NCI-H2107 (cell line): ENCODE data around the gene C17orf58.
"Not testable (repeated sequence)": the region's sequence is repeated elsewhere in the genome, so short reads cannot be mapped to it uniquely, and the experiment has no call there.

Source experiments
- DNase-seq: peaks from one replicate; lab custom pipeline; 2025; lab: John Stamatoyannopoulos, UW

C17orf58 gene

DNA sequence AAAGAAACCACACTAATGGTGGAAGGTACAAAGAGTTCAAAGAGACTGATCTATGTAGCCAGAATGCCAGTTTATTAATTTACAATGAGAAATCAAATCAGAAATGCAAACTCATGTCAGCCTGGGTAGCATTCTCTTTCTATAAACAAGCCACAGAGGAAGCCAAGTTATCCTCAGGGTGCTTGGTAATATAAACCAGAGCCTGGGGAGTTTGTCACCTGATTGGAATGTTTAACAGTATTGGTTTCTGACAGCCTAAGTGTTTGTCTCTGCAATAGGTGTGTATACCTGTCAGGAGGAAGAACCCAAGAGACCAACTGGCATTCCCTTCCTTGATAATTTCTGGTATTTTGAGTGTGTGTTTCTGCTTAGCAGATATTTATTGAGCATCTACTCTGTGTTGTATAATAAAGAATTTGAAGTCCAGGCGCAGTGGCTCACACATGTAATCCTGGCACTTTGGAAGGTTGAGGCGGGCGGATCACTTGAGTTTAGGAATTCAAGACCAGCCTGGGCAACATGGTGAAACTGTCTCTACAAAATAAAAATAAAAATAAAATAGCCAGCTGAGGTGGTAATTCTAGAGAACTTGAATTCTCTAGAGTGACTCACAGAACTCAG, 3.1 kb upstream of the C17orf58 start:
- no peak for DNase-seq

DNA sequence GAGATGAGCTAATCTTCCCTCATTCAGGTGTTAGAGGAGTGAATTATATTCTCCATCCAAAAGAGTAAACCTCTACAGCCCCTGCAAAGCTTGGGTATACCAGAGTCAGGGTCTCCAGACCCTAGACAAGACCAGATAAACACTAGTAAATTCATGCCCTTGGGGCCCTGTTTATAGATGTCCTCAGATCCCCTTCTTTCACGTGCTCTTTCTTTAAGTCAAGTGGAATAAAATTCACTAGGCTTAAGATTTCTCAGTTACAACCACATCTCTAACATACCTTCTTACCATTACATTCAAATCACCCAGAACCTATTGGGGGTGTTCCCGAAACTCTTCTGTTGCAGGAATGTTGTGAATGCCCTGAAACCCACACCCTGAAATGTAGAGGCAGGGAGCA, 2.2 kb upstream of the C17orf58 start:
- DNase-seq = no peak

DNA sequence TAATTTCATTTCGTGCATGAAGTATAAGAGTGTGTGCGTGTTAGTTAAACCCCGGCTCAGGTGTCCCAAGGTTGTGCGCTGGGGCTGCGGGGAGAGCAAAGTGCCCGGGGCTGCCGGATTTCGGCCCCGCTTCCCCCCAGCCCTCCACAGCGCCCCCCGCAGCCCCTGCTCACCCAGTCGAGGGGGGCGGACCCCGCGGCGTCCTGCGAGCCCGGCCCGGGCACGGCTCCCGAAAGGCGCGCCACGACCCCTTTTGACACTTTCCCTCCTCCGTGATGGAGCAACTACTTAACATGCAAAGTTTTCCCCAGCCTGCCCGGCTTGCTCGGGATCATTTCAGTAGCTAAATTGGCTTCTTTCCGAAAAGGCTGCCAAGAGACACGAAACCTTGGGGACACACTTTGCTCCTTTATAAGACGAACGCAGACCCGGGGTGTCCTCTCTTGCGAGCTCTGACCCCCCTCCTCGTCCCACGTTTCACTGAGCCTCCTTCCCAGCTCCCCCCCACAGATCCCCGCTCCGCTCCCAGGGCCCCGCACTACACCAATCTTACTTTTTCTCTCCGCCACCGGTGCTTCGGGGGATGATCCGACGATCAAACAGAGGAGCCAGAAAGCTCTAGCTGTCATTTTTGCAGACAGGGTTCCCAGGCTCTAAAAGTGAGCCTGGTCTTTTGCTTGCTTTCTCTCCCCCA, 552 bp downstream of the C17orf58 start:
- no peak for DNase-seq

DNA sequence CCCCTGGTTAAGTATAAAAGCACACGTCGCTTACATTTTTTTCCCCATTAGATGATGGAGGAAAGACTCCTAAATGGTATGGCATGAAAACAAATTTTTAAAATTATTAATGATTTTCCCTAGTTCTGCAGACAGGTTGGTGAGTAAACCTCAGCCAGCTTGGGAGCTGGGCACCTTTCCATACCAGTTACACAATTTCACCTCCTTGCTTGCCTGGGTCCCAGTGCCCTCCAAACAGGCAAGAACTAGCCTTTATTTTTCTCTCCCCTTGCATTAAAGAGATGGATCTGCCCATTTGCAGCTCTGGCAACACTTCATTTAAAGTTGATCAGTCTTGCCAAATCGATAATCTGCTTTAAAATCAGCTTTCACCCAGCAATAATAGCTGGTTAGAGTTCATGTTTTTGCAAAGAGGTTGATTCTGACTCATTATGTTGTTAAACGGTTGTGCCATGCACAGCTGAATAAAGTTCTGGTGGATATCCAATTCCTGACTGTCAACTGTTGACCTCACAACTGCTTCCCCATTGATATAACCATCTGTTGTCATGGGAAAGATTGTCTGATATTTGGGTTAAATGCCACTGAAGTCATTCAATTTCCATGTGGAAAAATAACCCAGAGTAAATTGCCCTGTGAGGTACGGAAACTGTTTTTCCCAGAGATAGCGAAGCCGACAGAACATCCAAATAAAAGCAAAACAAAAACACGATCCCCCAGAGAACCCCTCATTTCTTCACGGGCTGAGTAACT, 1.3 kb downstream of the C17orf58 start:
- no peak for DNase-seq

DNA sequence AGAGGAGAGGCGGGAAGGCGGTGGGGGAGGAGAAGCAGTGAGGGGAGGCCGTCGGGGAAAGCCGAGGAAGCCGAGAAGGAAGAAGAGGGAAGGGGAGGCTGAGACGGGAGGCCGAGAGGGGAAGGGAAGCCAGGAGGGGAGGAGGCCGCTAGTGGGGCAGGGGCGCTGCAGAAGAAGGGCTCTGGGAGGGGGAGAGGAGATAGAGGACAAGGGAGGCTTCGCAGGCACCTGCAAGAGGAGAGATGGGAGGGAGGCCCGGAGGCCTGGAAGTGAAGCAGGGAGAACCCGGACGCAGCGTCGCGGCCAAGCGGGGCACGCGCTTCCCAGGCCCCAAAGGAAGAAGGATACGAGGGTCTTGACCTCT, 2.3 kb downstream of the C17orf58 start:
- no peak for DNase-seq

DNA sequence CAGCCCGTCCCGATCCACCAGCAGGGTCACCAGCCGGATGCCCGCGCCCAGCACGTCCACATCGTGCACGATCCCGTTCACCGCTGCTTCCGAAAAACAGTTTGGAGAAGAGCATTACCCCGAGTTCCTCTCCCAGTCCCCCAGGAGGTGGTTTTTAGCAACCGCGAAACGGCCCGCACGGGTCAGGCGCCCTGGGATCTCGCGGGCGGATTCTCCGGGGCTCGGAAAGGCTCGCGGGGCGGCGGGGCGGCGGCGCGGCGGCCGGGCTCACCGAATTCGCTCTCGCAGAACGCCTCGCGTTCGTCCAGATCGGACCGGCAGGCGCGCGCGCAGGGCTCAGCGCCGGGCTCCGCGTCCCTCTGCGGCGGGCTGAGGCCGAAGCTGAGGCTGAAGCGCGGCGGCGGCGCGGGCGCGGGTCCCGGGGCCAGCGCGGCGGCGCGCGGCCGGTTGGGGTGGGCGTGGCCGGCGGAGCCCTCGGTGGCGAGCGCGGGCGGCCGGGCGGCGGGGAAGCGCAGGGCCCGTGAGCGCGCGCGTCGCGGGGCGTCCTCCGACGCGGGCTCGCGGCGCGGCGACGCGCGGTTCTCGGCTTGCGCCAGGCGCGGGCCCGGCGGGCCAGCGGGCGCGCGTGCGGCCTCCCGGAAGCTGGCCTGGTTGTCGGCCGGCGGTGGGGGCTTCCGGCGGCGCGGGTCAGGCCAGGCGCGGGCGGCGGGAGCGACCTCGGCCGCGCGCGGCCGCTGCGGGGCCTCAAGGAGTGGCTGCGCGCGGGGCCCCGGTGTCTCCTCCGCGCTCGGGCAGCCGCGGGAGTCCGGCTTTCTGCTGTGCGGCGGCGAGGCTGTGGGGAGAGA, 2.9 kb downstream of the C17orf58 start:
- peak; percentile 70 for DNase-seq

DNA sequence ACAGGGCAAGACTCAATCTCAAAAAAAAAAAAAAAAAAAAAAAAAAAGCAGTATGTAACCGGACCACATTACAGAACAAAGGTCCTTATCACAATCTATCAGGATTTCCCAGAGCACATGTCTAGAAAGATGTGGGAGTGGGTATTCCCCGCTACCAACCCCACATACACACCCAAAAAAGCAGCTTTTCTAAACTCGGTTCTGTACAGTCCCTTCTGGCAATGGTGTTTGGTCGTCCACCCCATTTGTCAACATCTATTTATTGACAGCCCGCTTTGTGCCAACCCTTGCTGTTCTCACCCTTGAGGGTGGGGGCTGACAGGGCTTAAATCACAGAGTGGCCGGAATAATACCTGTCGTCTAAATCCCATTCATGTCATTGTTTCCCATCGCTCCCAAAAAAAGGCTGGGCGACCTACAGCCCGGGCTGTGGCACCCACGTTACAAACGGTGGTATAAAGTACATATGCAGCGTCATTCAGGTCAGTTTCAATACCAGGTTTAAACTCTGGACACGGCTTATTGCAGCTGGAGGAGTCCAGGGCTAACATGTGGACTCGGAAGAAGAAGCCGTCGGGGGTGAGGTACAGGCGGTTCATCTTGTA, 3.6 kb downstream of the C17orf58 start:
- DNase-seq = no peak

DNA sequence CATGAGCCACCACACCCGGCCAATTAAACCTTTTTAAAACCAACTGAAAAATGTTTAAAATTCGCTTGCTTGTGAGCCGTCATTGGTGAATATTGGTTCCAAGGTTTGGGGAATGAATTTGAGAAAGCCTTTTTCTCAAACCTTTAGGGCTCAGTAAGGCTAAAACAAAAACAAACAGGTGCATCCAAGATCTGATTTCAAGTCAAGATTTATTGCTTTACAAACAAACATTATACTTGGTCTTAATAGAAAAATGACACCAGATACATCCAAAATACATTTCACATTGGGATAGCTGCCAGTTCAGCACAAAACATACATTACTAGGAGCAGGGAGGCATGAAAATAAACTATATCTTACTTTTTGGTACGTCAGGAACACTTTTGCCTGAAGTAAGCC, 5.4 kb downstream of the C17orf58 start:
- no peak for DNase-seq

DNA sequence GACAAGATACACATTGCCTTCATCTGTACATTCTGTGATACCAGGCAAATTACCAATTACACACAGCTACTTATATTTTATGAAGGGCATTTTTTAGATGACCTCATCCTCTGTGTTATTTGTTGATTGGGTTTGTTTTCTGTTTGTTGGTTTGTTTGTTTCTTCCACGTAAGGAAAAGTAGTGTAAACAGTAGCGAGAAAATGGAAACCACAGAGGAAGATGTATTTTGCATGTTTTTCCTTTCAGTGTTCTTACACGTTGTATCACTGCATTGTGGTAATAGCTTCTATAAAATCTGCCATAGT, 12.9 kb downstream of the C17orf58 start:
- no peak for DNase-seq

DNA sequence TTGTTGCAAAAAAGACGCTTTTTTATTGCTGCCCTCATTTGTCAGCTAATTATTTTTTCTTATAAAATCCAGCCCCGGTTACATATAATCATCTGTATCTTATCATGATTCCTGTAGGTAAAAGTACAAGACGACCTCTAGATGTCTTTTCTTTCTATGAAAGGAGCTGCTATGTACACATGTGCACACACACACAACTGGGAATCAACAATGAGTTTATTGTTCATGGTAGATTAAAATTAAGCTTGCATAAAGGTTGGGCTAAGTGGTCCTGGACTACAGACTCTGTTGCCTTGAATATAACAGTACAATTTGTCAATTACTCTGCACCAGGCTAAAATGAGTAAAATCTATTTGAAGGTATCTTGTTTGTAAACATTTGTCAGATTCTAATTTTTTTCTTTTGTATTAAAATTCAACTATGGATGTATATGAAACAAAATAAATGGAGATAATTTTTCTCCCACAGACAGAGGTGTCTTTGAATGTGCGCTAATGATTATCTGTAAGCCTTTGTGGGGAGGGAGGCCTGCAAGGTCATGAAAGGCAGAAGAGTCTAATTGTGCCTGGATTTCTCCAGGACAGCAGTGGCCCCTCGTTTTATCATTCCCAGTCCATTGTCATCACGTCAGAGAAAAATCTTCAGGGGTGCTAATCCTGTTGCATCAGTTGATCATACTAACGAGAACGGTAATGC, 13.4 kb downstream of the C17orf58 start:
- no peak for DNase-seq

DNA sequence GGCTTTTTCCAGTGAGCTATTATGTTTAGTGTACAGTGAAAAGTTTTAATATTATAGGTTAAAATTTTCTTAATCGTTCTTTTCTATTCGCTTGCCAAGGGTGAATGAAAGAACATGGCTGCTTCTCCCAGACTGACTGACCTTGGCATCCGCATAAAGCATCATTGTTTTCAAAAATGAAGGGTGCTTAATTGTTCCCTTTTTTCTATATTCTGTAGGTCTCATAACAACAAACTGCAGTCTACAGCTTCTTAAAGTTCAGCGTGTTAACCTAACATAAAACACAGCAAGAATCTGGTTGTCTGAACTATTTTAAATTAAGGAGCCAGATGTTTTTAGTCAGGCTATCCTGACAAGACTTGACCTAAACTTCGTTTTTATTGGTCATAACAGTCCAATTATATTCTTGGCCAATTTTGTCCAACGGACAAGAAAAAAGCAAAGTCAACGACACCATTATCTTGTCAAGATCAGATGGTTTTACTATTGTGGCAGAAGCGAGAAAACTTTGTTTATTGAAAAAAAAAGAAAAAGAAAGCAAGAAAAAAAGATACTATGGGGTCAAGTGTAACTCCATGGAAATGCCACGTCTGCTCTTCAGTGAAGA, 14.1 kb downstream of the C17orf58 start:
- DNase-seq = no peak

DNA sequence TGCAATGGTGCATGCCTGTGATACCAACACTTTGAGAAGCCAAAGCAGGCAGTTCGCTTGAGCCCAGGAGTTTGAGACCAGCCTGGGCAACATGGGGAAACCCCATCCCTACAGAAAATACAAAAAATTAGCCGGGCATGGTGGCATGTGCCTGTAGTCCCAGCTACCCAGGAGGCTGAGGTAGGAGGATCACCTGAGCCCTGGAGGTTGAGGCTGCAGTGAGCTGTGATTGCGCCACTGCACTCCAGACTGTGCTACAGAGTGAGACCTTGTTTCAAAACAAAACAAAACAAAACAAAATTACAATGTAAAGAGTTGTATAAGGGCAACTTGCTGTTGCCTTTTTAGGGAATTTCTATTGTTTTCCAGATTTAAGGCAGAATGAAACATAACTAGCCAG, 15.4 kb downstream of the C17orf58 start:
- not testable (repeated sequence) for DNase-seq

DNA sequence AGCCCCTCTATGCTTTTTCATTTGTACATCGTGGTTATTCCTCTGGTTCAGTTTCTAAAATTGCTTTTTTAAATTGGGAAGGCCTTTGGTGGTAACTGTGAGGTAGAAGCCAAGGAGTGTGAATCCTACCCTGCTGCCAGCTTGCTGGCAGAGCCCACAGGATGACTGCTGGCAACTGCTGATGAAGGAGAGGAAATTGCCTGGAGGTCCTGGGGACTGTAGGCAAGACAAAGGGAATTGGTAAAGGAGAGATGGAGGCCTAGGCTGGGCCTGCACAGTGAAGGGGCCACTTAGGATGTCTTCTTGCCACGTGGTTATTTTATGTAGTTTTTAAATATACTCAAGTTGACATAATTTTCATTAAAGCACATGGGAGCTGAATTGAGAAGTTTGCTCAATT, 15.8 kb downstream of the C17orf58 start:
- DNase-seq = no peak

DNA sequence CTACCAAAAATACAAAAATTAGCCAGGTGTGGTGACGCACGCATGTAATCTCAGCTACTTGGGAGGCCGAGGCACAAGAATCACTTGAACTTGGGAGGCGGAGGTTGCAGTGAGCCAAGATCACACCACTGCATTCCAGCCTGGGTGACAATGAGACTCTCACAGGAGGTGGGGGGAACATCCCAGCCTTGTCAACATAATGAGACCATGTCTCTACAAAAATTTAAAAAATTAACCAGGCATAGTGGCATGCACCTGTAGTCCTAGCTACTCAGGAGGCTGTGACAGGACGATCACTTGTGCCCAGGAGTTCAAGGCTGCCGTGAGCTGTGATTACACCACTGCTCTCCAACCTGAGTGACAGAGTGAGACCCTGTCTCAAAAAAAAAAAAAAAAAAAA, 20.0 kb downstream of the C17orf58 start:
- DNase-seq = not testable (repeated sequence)

DNA sequence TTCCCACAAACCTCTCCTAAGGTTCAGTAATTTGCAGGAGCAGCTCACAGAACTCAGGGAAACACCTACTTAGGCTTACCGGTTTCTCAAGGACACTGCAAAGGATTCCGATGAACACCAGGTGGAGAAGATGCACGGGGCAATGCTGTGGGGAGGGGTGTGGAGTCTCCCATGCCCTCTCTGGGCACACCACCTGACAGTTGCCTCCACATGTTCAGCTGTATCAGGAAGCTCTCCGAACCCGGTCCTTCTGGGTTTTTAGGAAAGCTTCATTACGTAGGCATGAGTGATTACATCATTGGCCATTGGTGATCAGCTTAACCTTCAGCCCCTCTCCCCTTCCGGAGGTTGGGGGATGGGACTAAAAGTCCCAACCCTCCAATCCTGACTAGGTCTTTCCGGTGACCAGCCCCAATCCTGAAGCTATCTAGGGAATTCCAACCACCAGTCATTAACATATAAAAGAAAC, 21.6 kb downstream of the C17orf58 start:
- DNase-seq = no peak

DNA sequence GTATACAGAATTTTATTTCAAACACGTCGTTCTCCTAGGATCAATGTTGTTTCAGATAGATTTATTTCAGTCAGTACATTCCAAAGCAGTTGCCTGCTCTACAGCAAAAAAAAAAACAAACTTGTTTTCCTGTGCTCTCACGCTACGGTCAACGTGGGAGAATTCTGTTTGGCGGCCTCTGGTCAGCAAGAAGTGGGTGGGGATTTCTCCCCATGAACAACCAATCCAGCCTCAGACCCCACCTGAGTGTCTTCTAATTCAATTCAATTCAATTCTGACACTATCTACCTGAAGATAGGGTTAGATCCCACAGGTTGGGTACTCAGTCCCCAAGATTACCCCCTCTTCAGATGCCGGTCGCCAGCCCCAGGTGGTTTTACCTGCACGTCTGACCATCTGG, 22.1 kb downstream of the C17orf58 start:
- no peak for DNase-seq

DNA sequence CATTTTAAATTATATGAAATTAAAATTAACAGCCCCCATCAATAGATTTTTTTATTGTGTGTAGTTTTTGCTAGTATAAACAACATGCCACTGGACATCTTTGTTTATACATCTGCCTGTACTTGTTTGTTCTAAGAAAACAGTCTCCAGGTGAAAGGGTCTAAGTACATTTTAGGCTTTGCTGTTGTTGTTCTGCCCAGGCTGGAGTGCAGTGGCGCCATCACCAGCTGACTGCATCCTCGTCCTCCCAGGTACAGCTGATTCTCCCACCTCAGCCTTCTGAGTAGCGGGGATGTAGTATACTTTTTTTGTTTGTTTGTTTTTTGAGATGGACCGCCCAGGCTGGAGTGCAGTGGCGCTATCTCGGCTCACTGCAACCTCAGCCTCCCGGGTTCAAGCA, 25.5 kb downstream of the C17orf58 start:
- DNase-seq = no peak

DNA sequence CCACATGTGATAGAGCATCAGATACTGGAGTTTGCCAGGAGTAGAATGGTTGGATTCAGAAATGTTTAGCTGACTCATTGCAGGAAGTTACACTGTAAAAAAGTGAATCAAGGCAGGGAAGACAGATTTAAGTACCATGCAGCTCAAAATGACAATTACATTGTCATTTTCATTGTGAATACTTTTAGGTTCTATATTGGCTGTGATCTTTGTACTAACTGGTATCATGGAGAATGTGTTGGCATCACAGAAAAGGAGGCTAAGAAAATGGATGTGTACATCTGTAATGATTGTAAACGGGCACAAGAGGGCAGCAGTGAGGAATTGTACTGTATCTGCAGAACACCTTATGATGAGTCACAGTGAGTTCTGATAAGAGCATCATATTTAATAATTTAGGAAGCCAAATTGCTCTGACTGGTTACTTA, 33.1 kb downstream of the C17orf58 start:
- peak; percentile 48 for DNase-seq

DNA sequence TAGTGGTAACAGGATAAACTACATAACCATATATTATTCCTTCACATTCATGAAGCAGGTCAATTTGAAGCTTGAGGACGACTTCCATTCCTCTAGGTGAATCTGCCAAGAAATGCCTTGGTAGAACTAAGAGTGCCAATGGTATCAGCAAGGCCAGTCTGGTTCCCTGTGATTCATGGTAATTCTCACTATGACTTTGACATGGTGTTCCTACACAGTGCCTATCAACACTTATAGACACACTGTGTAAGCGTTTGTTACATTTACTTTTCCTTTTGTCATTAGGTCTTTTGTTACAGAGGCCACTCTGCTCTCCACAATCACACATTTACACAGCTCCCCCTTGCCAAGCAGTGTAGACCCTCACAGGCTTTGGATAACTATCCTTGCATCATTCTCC, 34.1 kb downstream of the C17orf58 start:
- not testable (repeated sequence) for DNase-seq

DNA sequence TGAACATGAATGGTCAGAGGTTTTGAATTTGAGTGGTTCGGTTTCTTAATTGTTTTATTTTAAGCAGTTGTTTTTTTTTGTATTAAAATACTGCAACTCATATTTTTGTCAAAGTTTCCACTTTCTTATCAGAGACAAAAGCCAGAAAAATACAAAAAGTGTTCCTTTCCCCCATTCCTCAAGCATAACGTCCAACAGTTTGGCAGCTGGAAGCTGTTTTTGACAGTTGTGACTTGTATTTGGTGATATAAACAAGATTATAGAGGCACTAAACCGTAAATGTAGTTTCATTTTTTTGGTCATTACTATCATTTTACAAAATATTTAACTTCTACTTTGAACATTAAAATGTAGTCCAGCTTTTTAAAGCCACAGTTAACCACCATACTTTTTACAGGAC, 36.0 kb downstream of the C17orf58 start:
- DNase-seq = not testable (repeated sequence)

DNA sequence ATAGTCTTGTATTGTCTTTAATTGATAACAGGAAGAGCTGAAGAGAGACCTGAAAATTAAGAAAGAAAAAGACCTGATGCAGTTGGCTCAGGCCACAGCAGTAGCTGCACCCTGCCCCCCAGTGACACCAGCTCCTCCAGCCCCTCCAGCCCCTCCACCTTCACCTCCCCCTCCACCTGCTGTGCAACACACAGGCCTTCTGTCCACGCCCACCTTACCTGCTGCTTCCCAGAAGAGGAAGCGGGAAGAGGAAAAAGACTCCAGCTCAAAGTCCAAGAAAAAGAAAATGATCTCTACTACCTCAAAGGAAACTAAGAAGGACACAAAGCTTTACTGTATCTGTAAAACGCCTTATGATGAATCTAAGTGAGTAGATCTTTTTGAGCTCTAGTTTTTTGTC, 36.8 kb downstream of the C17orf58 start:
- DNase-seq = no peak
